Left kidney (tissue), 8 donors: Measurements from ENCODE around the gene TPST2. TPM values are rescaled to one million over a fixed set of nuclear protein-coding genes. Genes with fewer than 3 reads are reported as not detected.
A peak's percentile ranks its signal among the peaks of the same experiment; 100 is the strongest.

Experiments
- DNase-seq: peaks from one replicate; pipeline ENCODE4 v3.0.0-alpha.2; 2013
- long read RNA-seq, 8 donors: transcript quantifications; one replicate each; lab custom pipeline, GENCODE V29; 2026
- polyA plus RNA-seq: library from polyadenylated mRNA; unstranded; fragments of 120-200 nt; gene quantifications from one replicate; pipeline ENCODE4 v1.2.1, GENCODE V29; 2013; ENCODE audit not compliant: insufficient read length

The TPST2 gene
- polyA plus RNA-seq = 26.7 TPM
- long read RNA-seq, donor 1, full-length matches to known transcripts = 21 of 30 reads
- long read RNA-seq, donor 1, partial matches to known transcripts = 9 of 30 reads
- long read RNA-seq, donor 1, other reads (novel, unspliced or antisense) = 0 of 30 reads
- long read RNA-seq, donor 2, full-length matches to known transcripts = 16 of 16 reads
- long read RNA-seq, donor 2, partial matches to known transcripts = 0 of 16 reads
- long read RNA-seq, donor 2, other reads (novel, unspliced or antisense) = 0 of 16 reads
- long read RNA-seq, donor 3, full-length matches to known transcripts = 14 of 29 reads
- long read RNA-seq, donor 3, partial matches to known transcripts = 15 of 29 reads
- long read RNA-seq, donor 3, other reads (novel, unspliced or antisense) = 0 of 29 reads
- long read RNA-seq, donor 4, partial matches to known transcripts = 0 of 2 reads
- long read RNA-seq, donor 4, other reads (novel, unspliced or antisense) = 0 of 2 reads
- long read RNA-seq, donor 5, full-length matches to known transcripts = 19 of 24 reads
- long read RNA-seq, donor 5, partial matches to known transcripts = 5 of 24 reads
- long read RNA-seq, donor 5, other reads (novel, unspliced or antisense) = 0 of 24 reads
- long read RNA-seq, donor 6, full-length matches to known transcripts = 9 of 9 reads
- long read RNA-seq, donor 6, partial matches to known transcripts = 0 of 9 reads
- long read RNA-seq, donor 6, other reads (novel, unspliced or antisense) = 0 of 9 reads
- long read RNA-seq, donor 7, full-length matches to known transcripts = 22 of 22 reads
- long read RNA-seq, donor 7, partial matches to known transcripts = 0 of 22 reads
- long read RNA-seq, donor 7, other reads (novel, unspliced or antisense) = 0 of 22 reads
- long read RNA-seq, donor 8, full-length matches to known transcripts = 5 of 5 reads
- long read RNA-seq, donor 8, partial matches to known transcripts = 0 of 5 reads
- long read RNA-seq, donor 8, other reads (novel, unspliced or antisense) = 0 of 5 reads

DNA sequence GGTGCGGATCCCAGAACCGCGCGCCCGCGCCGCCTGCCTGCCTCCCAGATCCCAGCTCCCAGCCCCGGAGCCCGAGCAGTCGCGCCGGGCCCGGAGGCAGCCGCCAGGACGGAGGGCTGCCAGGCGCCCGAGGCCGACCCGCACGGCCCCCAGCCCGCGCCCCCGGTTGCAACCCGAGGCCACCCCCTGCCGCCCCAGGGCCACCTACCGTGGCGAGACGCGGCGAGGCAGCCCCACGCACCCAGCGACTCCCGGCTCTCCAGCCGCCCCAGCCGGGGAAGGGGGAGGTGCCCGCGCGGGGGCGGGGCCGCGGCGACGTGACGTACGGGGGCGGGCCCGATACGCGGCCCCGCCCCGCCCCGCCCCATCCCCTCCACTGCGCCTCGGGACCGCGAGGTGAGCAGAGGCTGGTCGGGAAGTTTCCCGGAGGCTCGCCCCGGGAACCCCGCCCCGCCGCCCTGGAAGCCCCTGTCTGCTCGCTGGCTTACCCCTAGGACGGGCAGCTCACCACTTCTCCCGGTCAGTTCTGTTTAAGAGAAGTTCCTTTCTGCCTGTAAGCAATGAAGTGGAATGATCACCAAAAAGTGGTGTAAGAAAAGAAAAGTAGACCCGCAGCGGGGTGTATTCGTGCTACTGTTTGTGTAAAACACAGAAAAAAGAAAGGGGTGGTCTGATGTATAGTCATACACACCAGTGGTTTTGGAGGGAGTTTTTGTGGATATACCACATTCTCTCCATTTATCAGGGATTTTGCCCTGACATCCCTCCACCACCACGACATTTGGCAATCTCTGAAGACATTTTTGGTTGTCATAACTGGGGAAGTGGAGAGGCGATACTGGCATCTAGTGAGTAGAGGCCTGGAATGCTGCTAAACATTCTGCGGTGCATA, at the start of gene TPST2:
Gene TPST2 (minus strand): TSS at position 288 of the 892 bp plus-strand sequence. CDS start 48,502 bp downstream, outside the sequence.
- peak; percentile 78 for DNase-seq

- DNase-seq = no peak
Observed at GRCh38 chr22:26636296-26636695, 46.4 kb upstream of the TPST2 start.

GRCh38 chr22:26635117-26635516, 45.2 kb upstream of the TPST2 start:
- DNase-seq = no peak

DNA sequence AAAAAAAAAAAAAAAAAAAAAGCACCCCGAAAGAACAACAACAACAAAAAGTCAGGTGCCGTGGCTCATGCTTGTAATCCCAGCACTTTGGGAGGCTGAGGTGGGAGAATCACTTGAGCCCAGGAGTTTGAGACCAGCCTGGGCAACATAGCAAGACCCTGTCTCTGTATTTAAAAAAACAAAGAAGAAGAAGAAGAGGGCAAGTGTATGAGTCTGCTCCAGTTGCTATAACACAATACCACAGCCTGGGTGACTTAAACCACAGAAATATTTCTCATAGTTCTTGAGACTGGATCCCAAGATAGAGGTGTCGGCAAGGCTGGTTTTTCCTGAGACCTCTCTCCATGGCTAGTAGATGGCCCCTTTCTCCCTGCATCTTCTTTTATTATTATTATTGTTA, 44.3 kb upstream of the TPST2 start:
- DNase-seq = no peak

GRCh38 chr22:26632422-26633155, 42.7 kb upstream of the TPST2 start:
- no peak for DNase-seq

GRCh38 chr22:26631282-26631681, 41.4 kb upstream of the TPST2 start:
- no peak for DNase-seq

GRCh38 chr22:26629988-26630761, 40.2 kb upstream of the TPST2 start:
- DNase-seq = no peak

- DNase-seq = no peak
Observed at GRCh38 chr22:26624803-26625202, 34.9 kb upstream of the TPST2 start.

GRCh38 chr22:26623984-26624383, 34.1 kb upstream of the TPST2 start:
- DNase-seq = no peak

- DNase-seq = no peak
Observed at GRCh38 chr22:26621663-26622062, 31.7 kb upstream of the TPST2 start, which contains the start of gene CRYBA4. Gene CRYBA4 (plus strand): TSS chr22:26621963. CDS start chr22:26622597, 634 bp downstream.

DNA sequence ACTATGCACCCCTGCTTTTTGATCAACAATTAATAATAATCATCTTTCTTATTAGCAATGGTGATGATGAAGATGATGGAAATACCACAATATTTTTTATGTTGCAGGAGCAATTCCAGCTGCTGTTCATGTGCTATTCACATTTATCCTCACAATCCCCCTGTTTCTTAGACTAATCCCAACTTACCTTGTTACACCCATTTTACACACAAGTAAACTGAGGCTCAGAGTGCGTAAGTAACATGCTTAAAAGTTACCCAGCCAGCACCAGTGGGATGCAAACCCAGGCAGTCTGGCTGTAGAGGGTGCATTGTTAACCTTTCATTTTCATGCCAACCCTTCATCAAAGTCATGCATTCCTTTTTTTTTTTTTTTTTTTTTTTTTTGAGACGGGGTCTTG, 30.3 kb upstream of the TPST2 start:
- no peak for DNase-seq

DNA sequence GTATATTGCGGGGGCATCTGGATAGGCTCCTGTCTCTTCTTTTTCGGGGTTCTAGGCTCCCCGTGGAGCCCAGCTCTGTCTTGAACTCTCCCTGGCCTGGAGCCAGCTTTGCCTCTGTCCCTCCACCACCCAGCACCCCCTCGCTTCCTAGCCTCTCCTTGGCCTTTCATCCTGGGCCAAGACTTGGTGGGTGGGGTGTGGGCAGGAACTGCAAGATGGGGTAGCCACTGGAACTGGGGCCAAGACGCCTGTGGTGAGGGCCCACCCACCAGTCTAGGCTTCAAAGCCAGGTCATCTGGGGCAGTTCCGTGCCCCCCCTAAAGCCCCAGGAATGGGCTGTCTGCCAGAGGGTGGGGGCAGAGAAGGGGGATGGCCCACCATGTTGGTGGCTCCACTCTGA, 29.6 kb upstream of the TPST2 start:
- DNase-seq = no peak

DNA sequence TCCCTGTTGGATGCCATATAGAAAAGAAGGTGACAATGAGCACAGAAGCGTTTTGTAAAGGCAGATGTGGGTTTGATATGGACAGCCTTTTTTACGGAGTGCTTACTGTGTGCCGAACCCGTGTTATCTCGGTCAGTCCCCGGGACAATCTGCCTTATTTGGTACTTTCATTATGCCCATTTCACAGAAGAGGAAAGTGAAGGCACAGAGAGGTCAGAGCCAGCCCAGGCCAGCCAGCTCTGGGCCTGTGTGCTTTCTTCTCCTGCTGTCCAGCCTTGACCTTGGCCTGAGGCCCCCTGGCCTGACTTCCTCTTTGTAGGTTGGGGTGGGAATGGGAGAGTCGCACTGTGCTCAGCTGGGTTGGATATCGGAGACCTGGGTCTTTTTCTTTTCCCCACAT, 28.5 kb upstream of the TPST2 start:
- no peak for DNase-seq

GRCh38 chr22:26617271-26618199, 27.6 kb upstream of the TPST2 start, which contains the start of gene CRYBB1:
Gene CRYBB1 (minus strand): TSS chr22:26618027. CDS start chr22:26616319, 1,708 bp downstream.
- no peak for DNase-seq

GRCh38 chr22:26616650-26617049, 26.7 kb upstream of the TPST2 start:
- no peak for DNase-seq

- DNase-seq = no peak
Observed at GRCh38 chr22:26615830-26616435, 26.0 kb upstream of the TPST2 start.

- DNase-seq = no peak
Observed at GRCh38 chr22:26615149-26615548, 25.2 kb upstream of the TPST2 start.

DNA sequence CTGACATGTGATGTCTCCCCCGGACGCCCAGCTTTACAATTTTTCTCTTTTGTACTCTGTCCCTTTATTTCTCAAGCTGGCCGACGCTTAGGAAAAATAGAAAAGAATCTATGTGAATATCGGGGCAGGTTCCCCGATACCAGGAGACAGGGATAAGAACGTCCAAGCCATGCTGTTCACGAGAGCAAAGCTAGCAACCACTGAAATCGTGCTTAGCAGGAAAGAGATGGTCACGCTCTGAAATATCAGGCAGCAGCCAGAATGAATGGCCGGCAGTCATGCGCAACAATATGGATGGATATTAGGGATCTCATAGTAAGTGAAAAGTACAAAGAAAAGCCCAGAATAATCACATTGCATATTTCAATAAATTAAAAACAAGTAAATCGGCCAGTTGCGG, 24.4 kb upstream of the TPST2 start:
- DNase-seq = no peak
